Tibial nerve (tissue), 4 donors: ENCODE results near the gene ULK3. TPM values are rescaled to one million over a fixed set of nuclear protein-coding genes. Genes with fewer than 3 reads are reported as not detected.

Experiments
- DNase-seq, 2 donors: peaks; one replicate each; pipeline ENCODE4 v3.0.0-alpha.2; 2019; ENCODE audit warnings: low spot score in 2 of 2
- H3K27ac ChIP-seq, 4 donors: fragments of 200-600 bp; sonication (generic) in 3 of 4; one replicate each; pipeline ENCODE4 v1.5.1; 2017 to 2019; ENCODE audit warnings: mild to moderate bottlenecking in 1 of 4
- H3K27me3 ChIP-seq, 2 donors: fragments of 200-600 bp; sonication (generic) in 1 of 2; one replicate each; pipeline versions ENCODE4 v1.5.1 to v1.6.0; 2017 to 2019
- H3K36me3 ChIP-seq, 3 donors: fragments of 200-600 bp; sonication (generic); one replicate each; pipeline ENCODE4 v1.5.1; 2018 to 2019
- H3K4me1 ChIP-seq, 4 donors: fragments of 200-600 bp; sonication (generic) in 3 of 4; one replicate each; pipeline ENCODE4 v1.5.1; 2017 to 2019
- H3K4me3 ChIP-seq, 4 donors: fragments of 200-600 bp; sonication (generic) in 3 of 4; one replicate each; pipeline ENCODE4 v1.5.1; 2017 to 2019; ENCODE audit warnings: mild to moderate bottlenecking in 1 of 4, moderate library complexity in 1 of 4
- H3K9me3 ChIP-seq, 4 donors: fragments of 200-600 bp; sonication (generic) in 3 of 4; one replicate each; pipeline ENCODE4 v1.5.1; 2017 to 2019
- CTCF ChIP-seq, 5 experiments: fragments of 200-600 bp in 3 of 5; fragments of 450-650 bp in 2 of 5; sonication (generic) in 3 of 5; IDR thresholded peaks; one replicate each; pipeline ENCODE4 v1.5.1; 2016 to 2019; ENCODE audit warnings: antibody characterized with exemption in 5 of 5, mild to moderate bottlenecking in 3 of 5, moderate library complexity in 2 of 5
- EP300 ChIP-seq, 2 donors: sonication (generic); formaldehyde crosslinking; IDR thresholded peaks; one replicate each; pipeline ENCODE4 v1.6.1; 2017; ENCODE audit warnings: antibody characterized with exemption in 2 of 2, mild to moderate bottlenecking in 1 of 2
- POLR2A ChIP-seq, 2 donors: fragments of 450-650 bp; IDR thresholded peaks; one replicate each; pipeline ENCODE4 v1.6.1; 2017; ENCODE audit warnings: antibody characterized with exemption in 2 of 2, mild to moderate bottlenecking in 2 of 2, moderate library complexity in 2 of 2
- WGBS, 2 donors: methylation state at CpG; one replicate each; pipeline ENCODE4 v1.1.5; 2018; 5-methylcytosine and 5-hydroxymethylcytosine counted together
- total RNA-seq, 4 donors: library from RNA; depleted of rRNA; stranded (reverse); fragments of >200 nt; gene quantifications; one replicate each; pipeline ENCODE4 v1.1.0, GENCODE V29; 2016

The ULK3 gene
- total RNA-seq, 4 donors from 2014 or later: 42.6 to 86.7 (median 48.9) TPM

DNA sequence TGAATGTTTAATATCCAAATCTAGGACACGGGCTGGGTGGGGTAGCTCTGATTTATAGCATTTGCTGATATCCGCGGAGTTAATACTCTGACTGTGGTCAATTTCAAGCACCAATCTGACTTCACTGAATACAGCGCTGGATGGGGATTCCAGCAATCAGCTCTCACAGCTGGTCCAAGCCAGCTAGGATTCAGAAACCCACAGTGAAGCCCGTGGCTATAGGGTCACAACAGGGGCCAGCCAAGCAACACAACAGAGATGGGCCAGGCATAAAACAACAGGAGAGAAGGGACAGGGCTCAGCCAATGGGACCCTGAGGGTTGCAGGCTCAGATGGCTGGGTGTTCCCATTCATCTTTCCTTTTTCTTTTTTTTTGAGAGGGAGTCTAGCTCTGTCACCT, 35.7 kb downstream of the ULK3 start:
- Histone ChIP-seq H3K4me3 (no peak overlapping the region), H3K9me3 (no peaks in the 10 kb centered on the region), H3K4me1 (peaks cover 0 to 10% (median 0%) of the 10 kb centered on the region in 4 donors), H3K27ac (no peak overlapping the region), H3K27me3 (no peaks in the 10 kb centered on the region), H3K36me3 (peaks cover 0 to 26% (median 9%) of the 10 kb centered on the region in 3 donors)
- WGBS, 2 donors: 34 to 46% methylated on average over 5 of the region's 5 CpGs
- DNase-seq: no peak
- TF ChIP-seq CTCF (IDR thresholded peaks at IDR 0.05) (no peak), POLR2A (IDR thresholded peaks at IDR 0.05) (no peak), EP300 (IDR thresholded peaks at IDR 0.05) (no peak)

DNA sequence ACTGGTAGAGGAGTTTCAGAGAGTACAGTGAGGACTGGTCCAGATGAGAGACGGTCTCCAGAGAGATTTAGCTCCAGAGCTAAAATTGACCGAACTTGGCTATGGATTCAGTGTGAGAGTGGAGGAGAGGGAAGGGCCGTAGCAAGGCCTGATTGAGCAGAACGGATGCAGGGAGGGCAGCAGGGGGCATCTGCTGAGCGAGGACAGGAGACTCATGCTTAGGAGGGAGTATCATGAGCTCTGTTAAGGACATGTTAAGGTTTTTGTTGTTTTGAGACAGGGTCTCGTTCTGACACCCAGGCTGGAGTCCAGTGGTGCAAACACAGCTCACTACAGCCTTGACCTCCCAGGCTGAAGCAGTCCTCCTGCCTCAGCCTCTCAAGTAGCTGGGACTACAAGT, 38.0 kb downstream of the ULK3 start:
- TF ChIP-seq EP300 (IDR thresholded peaks at IDR 0.05) (no peak), CTCF (IDR thresholded peaks at IDR 0.05) (no peak), POLR2A (IDR thresholded peaks at IDR 0.05) (no peak)
- no peak overlapping the region for H3K4me3 ChIP-seq
- no peaks in the 10 kb centered on the region for H3K27me3 ChIP-seq
- no peaks in the 10 kb centered on the region for H3K9me3 ChIP-seq
- peaks cover 0 to 18% (median 2%) of the 10 kb centered on the region in 4 donors for H3K4me1 ChIP-seq
- H3K36me3 ChIP-seq: peaks cover 0 to 47% (median 9%) of the 10 kb centered on the region in 3 donors
- 68 to 72% methylated on average over 6 of the region's 6 CpGs for WGBS, 2 donors
- no peak for DNase-seq
- no peak overlapping the region for H3K27ac ChIP-seq

DNA sequence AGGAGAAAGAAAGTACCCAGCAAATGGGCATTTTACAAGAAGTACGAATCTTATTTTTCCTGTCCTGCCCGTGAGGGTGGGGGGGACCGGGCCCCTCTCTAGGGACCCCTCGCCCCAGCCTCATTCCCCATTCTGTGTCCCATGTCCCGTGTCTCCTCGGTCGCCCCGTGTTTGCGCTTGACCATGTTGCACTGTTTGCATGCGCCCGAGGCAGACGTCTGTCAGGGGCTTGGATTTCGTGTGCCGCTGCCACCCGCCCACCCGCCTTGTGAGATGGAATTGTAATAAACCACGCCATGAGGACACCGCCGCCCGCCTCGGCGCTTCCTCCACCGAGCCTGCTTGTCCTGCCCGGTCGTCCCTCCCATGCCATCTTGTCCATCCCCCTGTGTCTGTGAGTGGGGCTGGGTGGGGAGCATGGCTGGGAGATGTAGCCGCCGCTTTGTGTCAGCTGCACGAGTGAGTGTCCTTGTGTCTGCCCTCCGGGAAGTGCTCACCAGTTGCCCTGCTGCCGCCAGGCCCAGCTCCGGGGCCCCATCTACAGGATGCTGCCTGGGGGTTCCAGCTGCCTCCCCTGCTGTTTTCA, 40.0 kb downstream of the ULK3 start:
- H3K9me3 ChIP-seq: no peaks in the 10 kb centered on the region
- 88 to 92% methylated on average over 18 to 31 of the region's 31 CpGs for WGBS, 2 donors
- H3K27me3 ChIP-seq: no peaks in the 10 kb centered on the region
- peaks cover 0 to 28% (median 12%) of the 10 kb centered on the region in 4 donors for H3K4me1 ChIP-seq
- TF ChIP-seq EP300 (IDR thresholded peaks at IDR 0.05): no peak
- no peak for TF ChIP-seq CTCF (IDR thresholded peaks at IDR 0.05)
- TF ChIP-seq POLR2A (IDR thresholded peaks at IDR 0.05): no peak
- H3K4me3 ChIP-seq: no peak overlapping the region
- H3K36me3 ChIP-seq: peaks cover 0 to 65% (median 14%) of the 10 kb centered on the region in 3 donors
- DNase-seq: no peak
- no peak overlapping the region for H3K27ac ChIP-seq

DNA sequence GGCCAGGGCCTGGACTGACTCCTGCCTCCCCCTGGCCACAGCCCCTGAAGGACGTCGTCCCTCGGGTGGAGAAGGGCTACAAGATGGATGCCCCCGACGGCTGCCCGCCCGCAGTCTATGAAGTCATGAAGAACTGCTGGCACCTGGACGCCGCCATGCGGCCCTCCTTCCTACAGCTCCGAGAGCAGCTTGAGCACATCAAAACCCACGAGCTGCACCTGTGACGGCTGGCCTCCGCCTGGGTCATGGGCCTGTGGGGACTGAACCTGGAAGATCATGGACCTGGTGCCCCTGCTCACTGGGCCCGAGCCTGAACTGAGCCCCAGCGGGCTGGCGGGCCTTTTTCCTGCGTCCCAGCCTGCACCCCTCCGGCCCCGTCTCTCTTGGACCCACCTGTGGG, 40.7 kb downstream of the ULK3 start:
- TF ChIP-seq POLR2A (IDR thresholded peaks at IDR 0.05) (no peak), CTCF (IDR thresholded peaks at IDR 0.05) (no peak), EP300 (IDR thresholded peaks at IDR 0.05) (no peak)
- DNase-seq: no peak
- H3K27ac ChIP-seq: no peak overlapping the region
- no peaks in the 10 kb centered on the region for H3K9me3 ChIP-seq
- no peaks in the 10 kb centered on the region for H3K27me3 ChIP-seq
- H3K36me3 ChIP-seq: peaks cover 0 to 65% (median 14%) of the 10 kb centered on the region in 3 donors
- H3K4me1 ChIP-seq: peaks cover 0 to 23% (median 14%) of the 10 kb centered on the region in 4 donors
- WGBS, 2 donors: 83 to 88% methylated on average over 4 to 20 of the region's 20 CpGs
- no peak overlapping the region for H3K4me3 ChIP-seq

DNA sequence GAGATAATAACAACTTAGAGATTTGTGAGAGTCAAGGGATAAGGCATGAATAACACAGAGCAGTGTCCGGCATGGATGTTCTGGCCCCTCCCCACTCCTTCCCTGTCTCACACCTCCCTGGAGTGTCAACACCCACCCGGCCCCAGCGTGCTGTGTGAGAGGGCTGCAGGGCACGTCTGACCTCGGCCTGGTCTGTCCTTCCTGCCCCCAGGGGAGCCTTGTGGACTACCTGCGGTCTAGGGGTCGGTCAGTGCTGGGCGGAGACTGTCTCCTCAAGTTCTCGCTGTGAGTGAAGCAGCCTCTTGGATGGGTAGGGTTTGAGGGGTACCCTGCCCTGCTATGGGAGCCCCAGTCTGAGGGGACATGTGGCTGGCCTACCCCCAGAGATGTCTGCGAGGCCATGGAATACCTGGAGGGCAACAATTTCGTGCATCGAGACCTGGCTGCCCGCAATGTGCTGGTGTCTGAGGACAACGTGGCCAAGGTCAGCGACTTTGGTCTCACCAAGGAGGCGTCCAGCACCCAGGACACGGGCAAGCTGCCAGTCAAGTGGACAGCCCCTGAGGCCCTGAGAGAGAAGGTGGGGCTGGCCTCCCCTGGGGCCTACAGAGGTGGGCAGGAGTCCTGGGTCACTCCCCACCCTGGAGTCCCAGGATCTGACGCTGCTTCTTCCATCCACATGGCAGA, 41.5 kb downstream of the ULK3 start:
- Histone ChIP-seq H3K36me3 (peaks cover 0 to 65% (median 14%) of the 10 kb centered on the region in 3 donors), H3K4me3 (no peak overlapping the region), H3K27me3 (no peaks in the 10 kb centered on the region), H3K9me3 (no peaks in the 10 kb centered on the region), H3K27ac (no peak overlapping the region), H3K4me1 (peaks cover 0 to 22% (median 14%) of the 10 kb centered on the region in 4 donors)
- no peak for DNase-seq
- no peak for TF ChIP-seq POLR2A (IDR thresholded peaks at IDR 0.05)
- TF ChIP-seq EP300 (IDR thresholded peaks at IDR 0.05): no peak
- no peak for TF ChIP-seq CTCF (IDR thresholded peaks at IDR 0.05)
- 85 to 90% methylated on average over 12 to 16 of the region's 18 CpGs for WGBS, 2 donors
